ENCODE results near the gene ASTN2. TPM values are rescaled to one million over a fixed set of nuclear protein-coding genes. Genes with fewer than 3 reads are reported as not detected.

The ASTN2 gene
- total RNA-seq, 1 experiment from 2014 or later, result 4.8 TPM

DNA sequence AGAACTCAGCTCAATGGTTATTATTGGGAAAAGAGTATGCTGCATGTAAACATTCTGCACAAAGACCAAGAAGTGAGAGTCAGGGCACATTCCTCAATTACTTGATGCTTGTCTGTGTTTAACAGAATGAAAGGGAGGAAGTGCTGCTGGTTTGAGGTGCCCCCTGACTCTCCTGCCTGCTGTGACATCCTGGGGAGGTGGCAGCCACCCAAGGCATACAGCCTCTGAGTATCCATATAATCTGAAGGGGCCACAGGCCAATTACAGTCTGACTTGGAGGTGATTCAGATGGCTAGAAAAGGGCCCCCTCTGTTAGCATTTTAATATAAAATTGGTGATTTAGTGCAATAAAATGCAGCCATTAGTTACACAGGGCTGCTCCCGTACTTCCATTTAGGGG, 313.8 kb downstream of the ASTN2 start:
- BruUV-seq (replicated peaks), result no TSS peak
- ATAC-seq (no peak), DNase-seq (ENCODE audit: low read depth, low spot score) (no peak)
- no peaks in the 10 kb centered on the region for H3K36me3 ChIP-seq (ENCODE audit: control insufficient read depth in 1 of 2, insufficient read depth in 2 of 2, low read length in 2 of 2)
- H2AFZ ChIP-seq (ENCODE audit: low read depth, low read length, poor library complexity, severe bottlenecking), result no peak overlapping the region
- H3K4me3 ChIP-seq (replicated peaks in 1 of 2; ENCODE audit: low read depth in 1 of 2, low read length in 2 of 2), result no peak overlapping the region
- H3K27ac ChIP-seq (ENCODE audit: low read depth, low read length), result no peak overlapping the region
- no peaks in the 10 kb centered on the region for H4K20me1 ChIP-seq (ENCODE audit: insufficient read depth)
- ChIA-PET RAD21 (ENCODE audit: low non-redundant PET in 1 of 2, low total read pairs in 2 of 2, uncharacterized antibody in 2 of 2, unreplicated experiment in 2 of 2) (no interaction called here), POLR2A (no interaction called here), CTCF (no interaction called here)
- H3K9me3 ChIP-seq (ENCODE audit: control insufficient read depth in 1 of 2, insufficient read depth in 1 of 2, low read depth in 1 of 2, low read length in 2 of 2), result no peaks in the 10 kb centered on the region
- no peaks in the 10 kb centered on the region for H3K4me1 ChIP-seq (ENCODE audit: control insufficient read depth in 1 of 2, insufficient read depth in 2 of 2, low read length in 2 of 2)
- no peak overlapping the region for H3K4me2 ChIP-seq (ENCODE audit: low read length)
- no peaks in the 10 kb centered on the region for H3K27me3 ChIP-seq (ENCODE audit: insufficient read depth, low read length)
- no peak overlapping the region for H3K9ac ChIP-seq (ENCODE audit: low read length)
- TF ChIP-seq CBX3 (IDR thresholded peaks at IDR 0.05; ENCODE audit: low read depth) (no peak), SP1 (IDR thresholded peaks at IDR 0.05; ENCODE audit: low read depth) (no peak), EZH2 (IDR thresholded peaks at IDR 0.05) (no peak), ZFX (IDR thresholded peaks at IDR 0.05) (no peak), SRF (IDR thresholded peaks at IDR 0.05; ENCODE audit: low read depth) (no peak), FOSL1 (IDR thresholded peaks at IDR 0.05; ENCODE audit: low read depth) (no peak), JUND (IDR thresholded peaks at IDR 0.05) (no peak), SIN3A (IDR thresholded peaks at IDR 0.05; ENCODE audit: low read depth) (no peak), YY1 (IDR thresholded peaks at IDR 0.05; ENCODE audit: extremely low read depth, insufficient replicate concordance, low read depth, low read length) (no peak)
- intact Hi-C loops (cut with micrococcal nuclease), result no loop called here
- no peaks in the 10 kb centered on the region for H3K9me2 ChIP-seq (ENCODE audit: insufficient read depth)
- no peaks in the 10 kb centered on the region for H3K79me2 ChIP-seq (ENCODE audit: insufficient read depth, low read length)

DNA sequence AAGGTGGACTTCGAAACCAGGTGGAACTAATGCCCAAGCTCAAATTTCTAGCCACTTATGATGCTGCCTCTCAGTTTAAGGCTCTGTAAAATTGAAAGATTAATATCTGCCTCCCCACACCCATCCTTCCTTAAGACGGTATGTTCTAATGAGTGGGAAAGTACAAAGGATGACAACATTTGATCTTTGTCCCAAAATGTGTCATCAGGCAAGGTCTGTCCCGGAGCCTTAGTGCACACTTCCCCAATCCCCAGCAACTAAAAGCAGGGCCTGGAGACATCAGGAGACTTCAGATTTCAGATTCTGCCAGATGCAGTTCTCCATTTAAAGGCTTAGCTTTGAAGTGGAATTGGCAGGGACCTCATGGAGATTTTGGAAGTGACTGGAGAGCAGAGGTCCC, 316.5 kb downstream of the ASTN2 start:
- H3K27me3 ChIP-seq (ENCODE audit: insufficient read depth, low read length), result no peaks in the 10 kb centered on the region
- CTCF ChIA-PET, result no interaction called here
- TF ChIP-seq EZH2phosphoT487 (IDR thresholded peaks at IDR 0.05; ENCODE audit: borderline replicate concordance), result no peak
- TF ChIP-seq, protein P1, sequence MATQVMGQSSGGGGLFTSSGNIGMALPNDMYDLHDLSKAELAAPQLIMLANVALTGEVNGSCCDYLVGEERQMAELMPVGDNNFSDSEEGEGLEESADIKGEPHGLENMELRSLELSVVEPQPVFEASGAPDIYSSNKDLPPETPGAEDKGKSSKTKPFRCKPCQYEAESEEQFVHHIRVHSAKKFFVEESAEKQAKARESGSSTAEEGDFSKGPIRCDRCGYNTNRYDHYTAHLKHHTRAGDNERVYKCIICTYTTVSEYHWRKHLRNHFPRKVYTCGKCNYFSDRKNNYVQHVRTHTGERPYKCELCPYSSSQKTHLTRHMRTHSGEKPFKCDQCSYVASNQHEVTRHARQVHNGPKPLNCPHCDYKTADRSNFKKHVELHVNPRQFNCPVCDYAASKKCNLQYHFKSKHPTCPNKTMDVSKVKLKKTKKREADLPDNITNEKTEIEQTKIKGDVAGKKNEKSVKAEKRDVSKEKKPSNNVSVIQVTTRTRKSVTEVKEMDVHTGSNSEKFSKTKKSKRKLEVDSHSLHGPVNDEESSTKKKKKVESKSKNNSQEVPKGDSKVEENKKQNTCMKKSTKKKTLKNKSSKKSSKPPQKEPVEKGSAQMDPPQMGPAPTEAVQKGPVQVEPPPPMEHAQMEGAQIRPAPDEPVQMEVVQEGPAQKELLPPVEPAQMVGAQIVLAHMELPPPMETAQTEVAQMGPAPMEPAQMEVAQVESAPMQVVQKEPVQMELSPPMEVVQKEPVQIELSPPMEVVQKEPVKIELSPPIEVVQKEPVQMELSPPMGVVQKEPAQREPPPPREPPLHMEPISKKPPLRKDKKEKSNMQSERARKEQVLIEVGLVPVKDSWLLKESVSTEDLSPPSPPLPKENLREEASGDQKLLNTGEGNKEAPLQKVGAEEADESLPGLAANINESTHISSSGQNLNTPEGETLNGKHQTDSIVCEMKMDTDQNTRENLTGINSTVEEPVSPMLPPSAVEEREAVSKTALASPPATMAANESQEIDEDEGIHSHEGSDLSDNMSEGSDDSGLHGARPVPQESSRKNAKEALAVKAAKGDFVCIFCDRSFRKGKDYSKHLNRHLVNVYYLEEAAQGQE (IDR thresholded peaks at IDR 0.05; ENCODE audit: low read depth), result no peak
- TF ChIP-seq MAX (IDR thresholded peaks at IDR 0.05), result no peak
- no peak for TF ChIP-seq CBX3 (IDR thresholded peaks at IDR 0.05; ENCODE audit: low read depth)
- TF ChIP-seq SRF (IDR thresholded peaks at IDR 0.05; ENCODE audit: low read depth), result no peak
- TF ChIP-seq ATF3 (IDR thresholded peaks at IDR 0.05), result no peak
- no peak for TF ChIP-seq SIN3A (IDR thresholded peaks at IDR 0.05; ENCODE audit: low read depth)
- TF ChIP-seq CEBPB (IDR thresholded peaks at IDR 0.05; ENCODE audit: low read depth), result no peak
- no peak for TF ChIP-seq POLR2A (IDR thresholded peaks at IDR 0.05; ENCODE audit: borderline replicate concordance, extremely low read depth, insufficient read depth, insufficient read length)
- TF ChIP-seq EGR1 (IDR thresholded peaks at IDR 0.05; ENCODE audit: low read depth), result no peak
- no peak for TF ChIP-seq ELF1 (IDR thresholded peaks at IDR 0.05; ENCODE audit: borderline replicate concordance, low read depth)
- TF ChIP-seq JUND (IDR thresholded peaks at IDR 0.05), result no peak
- TF ChIP-seq CTCF (IDR thresholded peaks at IDR 0.05 in 2 of 3, conservative IDR thresholded peaks at IDR 0.05 in 1 of 3; ENCODE audit: borderline replicate concordance in 1 of 3, insufficient read depth in 1 of 3, low read depth in 2 of 3, low read length in 2 of 3), result no peak
- no peak for TF ChIP-seq SP1 (IDR thresholded peaks at IDR 0.05; ENCODE audit: low read depth)

More for the DNA sequence above, 316.5 kb downstream of the ASTN2 start:
- H3K4me3 ChIP-seq (replicated peaks in 1 of 2; ENCODE audit: low read depth in 1 of 2, low read length in 2 of 2), result no peak overlapping the region
- no peak overlapping the region for H2AFZ ChIP-seq (ENCODE audit: low read depth, low read length, poor library complexity, severe bottlenecking)
- ATAC-seq, result no peak
- no peaks in the 10 kb centered on the region for H3K79me2 ChIP-seq (ENCODE audit: insufficient read depth, low read length)
- no TSS peak for BruUV-seq (replicated peaks)
- intact Hi-C loops (cut with micrococcal nuclease), result no loop called here
- DNase-seq (ENCODE audit: low read depth, low spot score), result no peak
- H3K9me2 ChIP-seq (ENCODE audit: insufficient read depth), result no peaks in the 10 kb centered on the region
- H3K9ac ChIP-seq (ENCODE audit: low read length), result no peak overlapping the region
- no peaks in the 10 kb centered on the region for H4K20me1 ChIP-seq (ENCODE audit: insufficient read depth)
- H3K4me2 ChIP-seq (ENCODE audit: low read length), result no peak overlapping the region
- no peaks in the 10 kb centered on the region for H3K36me3 ChIP-seq (ENCODE audit: control insufficient read depth in 1 of 2, insufficient read depth in 2 of 2, low read length in 2 of 2)
- no peak overlapping the region for H3K27ac ChIP-seq (ENCODE audit: low read depth, low read length)
- POLR2A ChIA-PET, result no interaction called here
- no peaks in the 10 kb centered on the region for H3K4me1 ChIP-seq (ENCODE audit: control insufficient read depth in 1 of 2, insufficient read depth in 2 of 2, low read length in 2 of 2)
- RAD21 ChIA-PET (ENCODE audit: low non-redundant PET in 1 of 2, low total read pairs in 2 of 2, uncharacterized antibody in 2 of 2, unreplicated experiment in 2 of 2), result no interaction called here
- H3K9me3 ChIP-seq (ENCODE audit: control insufficient read depth in 1 of 2, insufficient read depth in 1 of 2, low read depth in 1 of 2, low read length in 2 of 2), result no peaks in the 10 kb centered on the region
